Smooth muscle cell (in vitro differentiated cells): Measurements from ENCODE around the gene DDX20. TPM values are rescaled to one million over a fixed set of nuclear protein-coding genes. Genes with fewer than 3 reads are reported as not detected.

ENCODE experiments used
- DNase-seq: peaks from one replicate; lab custom pipeline; 2025; ENCODE audit not compliant: unreplicated experiment; lab: John Stamatoyannopoulos, UW
- H2AFZ ChIP-seq: fragments of 200-600 bp; sonication (generic); 2 replicates; pipeline ENCODE4 v1.6.0; 2016; ENCODE audit warnings: antibody characterized with exemption, low read depth, mild to moderate bottlenecking
- H3F3A ChIP-seq: fragments of 200-600 bp; sonication (generic); 2 replicates; pipeline ENCODE4 v1.6.0; 2017; ENCODE audit warnings: antibody characterized with exemption, low read depth
- H3K27ac ChIP-seq: fragments of 200-600 bp; sonication (generic); 2 replicates; pipeline ENCODE4 v1.5.1; 2016; ENCODE audit warnings: low read depth, mild to moderate bottlenecking
- H3K27me3 ChIP-seq: fragments of 200-600 bp; sonication (generic); 2 replicates; pipeline ENCODE4 v1.6.1; 2016; ENCODE audit warnings: low read depth, mild to moderate bottlenecking
- H3K36me3 ChIP-seq: fragments of 200-600 bp; sonication (generic); 2 replicates; pipeline ENCODE4 v1.5.1; 2016; ENCODE audit warnings: low read depth
- H3K4me1 ChIP-seq: fragments of 200-600 bp; sonication (generic); 2 replicates; pipeline ENCODE4 v1.5.1; 2016; ENCODE audit warnings: low read depth
- H3K4me2 ChIP-seq: fragments of 200-600 bp; sonication (generic); 2 replicates; pipeline ENCODE4 v1.6.0; 2016; ENCODE audit warnings: mild to moderate bottlenecking
- H3K4me3 ChIP-seq: fragments of 200-600 bp; sonication (generic); 2 replicates; pipeline ENCODE4 v1.5.1; 2016; ENCODE audit warnings: mild to moderate bottlenecking
- H3K79me2 ChIP-seq: fragments of 200-600 bp; sonication (generic); 2 replicates; pipeline ENCODE4 v1.6.0; 2016; ENCODE audit warnings: low read depth, mild to moderate bottlenecking
- H3K9ac ChIP-seq: fragments of 200-600 bp; sonication (generic); 2 replicates; pipeline ENCODE4 v1.6.0; 2016; ENCODE audit warnings: low read depth
- H3K9me3 ChIP-seq: fragments of 200-600 bp; sonication (generic); replicated peaks from 2 replicates; pipeline ENCODE4 v1.5.1; 2016; ENCODE audit warnings: low read depth
- H4K20me1 ChIP-seq: fragments of 200-600 bp; sonication (generic); 2 replicates; pipeline ENCODE4 v1.6.0; 2016; ENCODE audit warnings: low read depth
- WGBS: methylation state at CpG from one replicate; pipeline ENCODE4 v1.1.7; 2016; ENCODE audit warnings: low lambda C conversion rate; 5-methylcytosine and 5-hydroxymethylcytosine counted together
- polyA plus RNA-seq: library from polyadenylated mRNA; unstranded; fragments of >200 nt; fragmentation: Nextera tagmentation; extraction: Ambion mirVana; gene quantifications from 2 replicates; pipeline ENCODE4 v1.2.1, GENCODE V29; 2016
- total RNA-seq: library from RNA; depleted of rRNA; stranded (reverse); fragments of >200 nt; gene quantifications from 2 replicates; pipeline ENCODE4 v1.2.3, GENCODE V29; 2014
- TF ChIP-seq, protein P1 (sequence below): fragments of 200-600 bp; sonication (generic); IDR thresholded peaks from 2 replicates; pipeline ENCODE4 v1.5.1; 2017; ENCODE audit warnings: borderline replicate concordance, mild to moderate bottlenecking, antibody characterized with exemption; ENCODE audit not compliant: insufficient read depth, poor library complexity, severe bottlenecking

The DDX20 gene
- total and polyA plus RNA-seq, 2 experiments from 2014 or later: 8.8 to 20.0 TPM

DNA sequence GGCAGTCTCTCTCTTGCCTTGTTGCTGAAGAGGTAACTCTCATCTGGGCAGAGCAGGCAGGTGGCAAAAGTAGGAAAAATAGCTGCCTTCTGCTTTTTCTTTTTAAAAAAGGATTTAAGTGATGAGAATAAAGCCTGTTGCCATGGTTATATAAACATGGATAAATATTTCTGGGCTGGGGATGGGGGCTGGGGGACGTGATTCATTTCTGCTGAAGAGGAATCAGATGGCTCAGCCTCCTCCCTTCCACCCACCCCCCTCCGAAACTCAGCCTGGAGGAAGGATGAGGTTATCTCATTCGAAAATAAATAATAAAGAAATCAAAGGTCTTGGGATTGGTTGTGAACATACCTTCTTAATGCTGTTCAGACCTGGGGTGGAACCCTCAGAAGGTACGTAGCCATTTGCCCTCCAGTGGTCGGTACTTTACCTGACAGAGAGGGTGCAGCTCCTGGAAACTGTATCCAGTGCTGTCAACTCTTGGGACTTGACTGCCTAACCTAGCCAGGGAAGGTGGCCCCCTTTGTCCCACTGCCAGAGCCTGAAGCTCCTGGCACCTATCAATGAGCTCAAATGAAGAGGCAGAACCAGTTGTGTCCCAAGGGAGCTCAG lies 12.7 kb upstream of the DDX20 start:
- H3K9ac ChIP-seq: no peak overlapping the region

DNA sequence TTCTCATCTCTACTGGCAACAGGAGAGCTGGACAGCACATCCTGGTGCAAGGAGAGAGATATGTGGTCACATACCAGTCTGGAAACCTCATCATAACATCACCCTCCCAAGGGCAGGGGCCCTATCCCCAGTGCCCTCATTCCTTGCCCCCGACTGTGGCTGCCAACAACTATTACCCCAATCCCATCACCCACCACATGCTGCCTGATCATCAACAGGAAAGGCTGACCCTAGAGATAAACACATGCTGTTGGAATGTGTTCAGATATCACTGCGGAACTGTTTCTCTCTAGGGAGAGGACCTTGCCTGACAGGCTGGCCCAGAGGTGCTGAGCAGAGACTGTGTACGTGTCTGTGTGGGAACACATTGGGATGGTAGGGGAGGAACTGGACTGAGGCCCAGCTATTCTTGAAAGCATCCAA lies 12.0 kb upstream of the DDX20 start:
- Histone ChIP-seq H3K27me3 (peaks cover 13% of the 10 kb centered on the region), H3K4me2 (no peak overlapping the region), H4K20me1 (no peaks in the 10 kb centered on the region), H2AFZ (no peak overlapping the region), H3K9ac (no peak overlapping the region), H3K4me1 (no peaks in the 10 kb centered on the region), H3K36me3 (no peaks in the 10 kb centered on the region), H3K9me3 (no peaks in the 10 kb centered on the region), H3K27ac (no peak overlapping the region), H3F3A (no peaks in the 10 kb centered on the region), H3K4me3 (no peak overlapping the region), H3K79me2 (no peaks in the 10 kb centered on the region)
- TF ChIP-seq, protein P1, sequence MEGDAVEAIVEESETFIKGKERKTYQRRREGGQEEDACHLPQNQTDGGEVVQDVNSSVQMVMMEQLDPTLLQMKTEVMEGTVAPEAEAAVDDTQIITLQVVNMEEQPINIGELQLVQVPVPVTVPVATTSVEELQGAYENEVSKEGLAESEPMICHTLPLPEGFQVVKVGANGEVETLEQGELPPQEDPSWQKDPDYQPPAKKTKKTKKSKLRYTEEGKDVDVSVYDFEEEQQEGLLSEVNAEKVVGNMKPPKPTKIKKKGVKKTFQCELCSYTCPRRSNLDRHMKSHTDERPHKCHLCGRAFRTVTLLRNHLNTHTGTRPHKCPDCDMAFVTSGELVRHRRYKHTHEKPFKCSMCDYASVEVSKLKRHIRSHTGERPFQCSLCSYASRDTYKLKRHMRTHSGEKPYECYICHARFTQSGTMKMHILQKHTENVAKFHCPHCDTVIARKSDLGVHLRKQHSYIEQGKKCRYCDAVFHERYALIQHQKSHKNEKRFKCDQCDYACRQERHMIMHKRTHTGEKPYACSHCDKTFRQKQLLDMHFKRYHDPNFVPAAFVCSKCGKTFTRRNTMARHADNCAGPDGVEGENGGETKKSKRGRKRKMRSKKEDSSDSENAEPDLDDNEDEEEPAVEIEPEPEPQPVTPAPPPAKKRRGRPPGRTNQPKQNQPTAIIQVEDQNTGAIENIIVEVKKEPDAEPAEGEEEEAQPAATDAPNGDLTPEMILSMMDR: no peak
- 34% methylated on average over 3 of the region's 3 CpGs for WGBS
- no peak for DNase-seq

More for the DNA sequence above, 12.7 kb upstream of the DDX20 start:
- Histone ChIP-seq H3K4me2 (no peak overlapping the region), H3K4me3 (no peak overlapping the region), H4K20me1 (no peaks in the 10 kb centered on the region), H3K36me3 (no peaks in the 10 kb centered on the region), H3K27ac (no peak overlapping the region), H3K4me1 (peaks cover 6% of the 10 kb centered on the region), H3K9me3 (no peaks in the 10 kb centered on the region), H2AFZ (no peak overlapping the region), H3K27me3 (peaks cover 13% of the 10 kb centered on the region), H3K79me2 (no peaks in the 10 kb centered on the region), H3F3A (peaks cover 1% of the 10 kb centered on the region)
- TF ChIP-seq, protein P1: no peak
- WGBS: 83% methylated on average over 5 of the region's 5 CpGs
- DNase-seq: no peak

DNA sequence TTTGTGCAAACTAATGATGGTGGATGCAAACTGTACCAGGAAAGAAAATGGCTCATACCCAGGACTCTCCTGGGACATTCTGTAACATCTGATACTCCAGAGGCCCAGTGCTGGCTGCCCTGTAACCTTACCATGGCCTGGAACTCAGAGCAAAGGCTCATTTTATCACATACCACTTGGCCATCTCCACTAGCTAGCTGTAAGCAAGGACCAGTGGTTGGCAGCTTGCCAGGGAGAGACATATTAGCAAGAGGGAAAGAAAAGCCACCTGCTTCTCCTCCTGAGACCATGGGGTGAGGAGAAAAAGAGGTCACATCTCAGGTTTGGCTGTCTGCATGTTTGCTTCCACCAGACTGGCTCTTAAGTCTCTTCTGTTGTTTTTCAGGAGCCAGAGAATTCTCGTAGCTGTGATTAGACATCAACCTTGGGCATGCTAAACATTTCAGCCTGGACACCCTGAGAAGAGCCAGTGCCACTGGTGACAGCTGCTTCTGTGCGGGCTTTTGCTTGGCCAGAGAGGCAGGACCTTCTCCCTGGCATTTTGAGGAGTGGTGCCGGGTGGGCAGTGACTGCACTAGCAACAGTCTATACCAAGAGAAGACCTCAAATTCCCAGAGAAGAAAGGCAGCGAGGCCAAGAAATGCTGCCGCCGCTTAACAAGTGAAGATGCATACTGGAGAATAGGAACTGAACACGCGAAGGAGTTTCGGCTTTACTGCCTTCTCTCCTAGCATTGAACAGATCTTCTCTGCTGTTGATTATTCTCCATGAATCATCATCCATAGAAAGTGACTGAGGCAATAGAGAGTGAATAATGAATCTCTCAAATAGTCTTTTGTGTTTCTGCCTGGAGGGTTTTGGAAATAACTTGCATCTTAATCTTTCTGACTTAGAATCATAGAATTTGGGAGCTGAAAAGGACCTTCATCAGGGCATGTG lies 9.8 kb upstream of the DDX20 start:
- H3K9me3 ChIP-seq: no peaks in the 10 kb centered on the region
- no peaks in the 10 kb centered on the region for H4K20me1 ChIP-seq
- H3K27ac ChIP-seq: no peak overlapping the region
- 91% methylated on average over 9 of the region's 9 CpGs for WGBS
- no peaks in the 10 kb centered on the region for H3K79me2 ChIP-seq
- no peak overlapping the region for H3K4me3 ChIP-seq
- TF ChIP-seq, protein P1: no peak
- H2AFZ ChIP-seq: no peak overlapping the region
- H3K27me3 ChIP-seq: peaks cover 12% of the 10 kb centered on the region
- H3F3A ChIP-seq: no peaks in the 10 kb centered on the region
- no peak overlapping the region for H3K4me2 ChIP-seq
- no peak for DNase-seq
- H3K9ac ChIP-seq: no peak overlapping the region
- H3K4me1 ChIP-seq: peaks cover 10% of the 10 kb centered on the region
- H3K36me3 ChIP-seq: no peaks in the 10 kb centered on the region
